SK-N-SH (cell line): ENCODE data around the gene ZNF655. TPM values are rescaled to one million over a fixed set of nuclear protein-coding genes. Genes with fewer than 3 reads are reported as not detected.

ENCODE experiments used
- CTCF ChIA-PET: fragments of 300-600, 350-600 bp; formaldehyde crosslinking; extraction: SDS; loops from one replicate; lab custom pipeline; 2021; lab: Yijun Ruan, JAX
- POLR2A ChIA-PET: fragments of 350-600 bp; sonication (Branson Sonifier 250); formaldehyde crosslinking; extraction: SDS; loops from one replicate; lab custom pipeline; 2020; ENCODE audit warnings: antibody characterized with exemption, inconsistent platforms; lab: Yijun Ruan, JAX
- DNase-seq: peaks from one replicate; pipeline ENCODE4 v3.0.0; 2012
- H2AFZ ChIP-seq: fragments of 200-600 bp; sonication (generic); 2 replicates; pipeline ENCODE4 v1.8.1; 2016; ENCODE audit warnings: antibody characterized with exemption, mild to moderate bottlenecking, low read depth
- H3F3A ChIP-seq: fragments of 200-600 bp; sonication (generic); replicated peaks from 2 replicates; pipeline ENCODE3; 2016; ENCODE audit warnings: antibody characterized with exemption, mild to moderate bottlenecking; ENCODE audit not compliant: insufficient read depth
- H3K27ac ChIP-seq, 2 experiments: fragments of 200-500 bp in 1 of 2; fragments of 200-600 bp in 1 of 2; sonication (Bioruptor generic) in 1 of 2; sonication (generic), shearing (Covaris generic) in 1 of 2; 2 replicates each; pipeline versions ENCODE4 v1.5.1 to v1.6.1; 2014 to 2016; ENCODE audit warnings: low read depth in 2 of 2, inconsistent platforms in 1 of 2, low read length in 1 of 2, mild to moderate bottlenecking in 1 of 2, mixed read lengths in 1 of 2
- H3K27me3 ChIP-seq: fragments of 200-600 bp; sonication (generic), shearing (Covaris generic); 2 replicates; pipeline ENCODE4 v1.6.1; 2016; ENCODE audit warnings: mixed run types; ENCODE audit not compliant: insufficient read depth
- H3K36me3 ChIP-seq, 2 experiments: fragments of 200-500 bp in 1 of 2; fragments of 200-600 bp in 1 of 2; sonication (Bioruptor generic) in 1 of 2; sonication (generic) in 1 of 2; replicated peaks in 1 of 2; 2 replicates each; pipeline versions ENCODE3 to v1.5.1; 2014 to 2016; ENCODE audit warnings: low read length in 1 of 2, mild to moderate bottlenecking in 1 of 2; ENCODE audit not compliant: insufficient read depth in 2 of 2, control insufficient read depth in 1 of 2
- H3K4me1 ChIP-seq, 2 experiments: fragments of 200-500 bp in 1 of 2; fragments of 200-600 bp in 1 of 2; sonication (Bioruptor generic) in 1 of 2; sonication (generic), shearing (Covaris generic) in 1 of 2; 2 replicates each; pipeline versions ENCODE4 v1.5.1 to v1.6.1; 2014 to 2016; ENCODE audit warnings: low read depth in 1 of 2, low read length in 1 of 2, mixed run types in 1 of 2; ENCODE audit not compliant: insufficient read depth in 2 of 2, control insufficient read depth in 1 of 2
- H3K4me2 ChIP-seq: fragments of 200-600 bp; sonication (generic), shearing (Covaris generic); 2 replicates; pipeline ENCODE4 v1.6.1; 2017; ENCODE audit warnings: mixed run types
- H3K4me3 ChIP-seq, 2 experiments: fragments of 200-500 bp in 1 of 2; fragments of 200-600 bp in 1 of 2; sonication (Bioruptor generic) in 1 of 2; sonication (generic), shearing (Covaris generic) in 1 of 2; 2 replicates each; pipeline versions ENCODE4 v1.5.1 to v1.8.1; 2014 to 2016; ENCODE audit warnings: low read depth in 2 of 2, inconsistent platforms in 1 of 2, low read length in 1 of 2, mild to moderate bottlenecking in 1 of 2, mixed read lengths in 1 of 2, moderate library complexity in 1 of 2
- H3K79me2 ChIP-seq: fragments of 200-600 bp; sonication (generic); 2 replicates; pipeline ENCODE4 v1.8.1; 2017; ENCODE audit warnings: mild to moderate bottlenecking; ENCODE audit not compliant: insufficient read depth
- H3K9ac ChIP-seq: fragments of 200-600 bp; sonication (generic); 2 replicates; pipeline ENCODE4 v1.6.1; 2017; ENCODE audit warnings: mixed run types
- H3K9me2 ChIP-seq: fragments of 200-600 bp; sonication (generic); 2 replicates; pipeline ENCODE4 v1.6.1; 2017; ENCODE audit warnings: mixed run types
- H3K9me3 ChIP-seq: fragments of 200-600 bp; sonication (generic); 2 replicates; pipeline ENCODE4 v1.6.1; 2017; ENCODE audit warnings: mixed run types, mild to moderate bottlenecking, moderate library complexity
- H4K20me1 ChIP-seq: fragments of 200-600 bp; sonication (generic); 2 replicates; pipeline ENCODE4 v1.6.1; 2017; ENCODE audit warnings: mild to moderate bottlenecking, mixed run types; ENCODE audit not compliant: insufficient read depth
- FOSL2 ChIP-seq: IDR thresholded peaks from 2 replicates; pipeline ENCODE4 v1.4.0; 2012; ENCODE audit warnings: low read depth, mild to moderate bottlenecking, moderate library complexity, borderline replicate concordance
- FOXJ3 ChIP-seq: sonication (generic); formaldehyde crosslinking; IDR thresholded peaks from 2 replicates; pipeline ENCODE4 v1.5.1; 2020; ENCODE audit warnings: mild to moderate bottlenecking, missing genetic modification reagents
- FOXM1 ChIP-seq: IDR thresholded peaks from 2 replicates; pipeline ENCODE4 v1.4.0; 2012; ENCODE audit warnings: low read depth, mild to moderate bottlenecking
- GABPA ChIP-seq: IDR thresholded peaks from 2 replicates; pipeline ENCODE4 v1.4.0; 2012; ENCODE audit warnings: low read depth, mild to moderate bottlenecking
- JUND ChIP-seq: IDR thresholded peaks from 2 replicates; pipeline ENCODE4 v1.4.0; 2012
- MXI1 ChIP-seq: IDR thresholded peaks from 2 replicates; pipeline ENCODE4 v1.6.1; 2012; ENCODE audit warnings: mild to moderate bottlenecking, low read depth, low read length, improper control_type of control experiment
- NFIC ChIP-seq: IDR thresholded peaks from 2 replicates; pipeline ENCODE4 v1.4.0; 2012; ENCODE audit warnings: borderline replicate concordance
- RAD21 ChIP-seq: IDR thresholded peaks from 2 replicates; pipeline ENCODE4 v1.6.1; 2012; ENCODE audit warnings: mild to moderate bottlenecking, low read length
- SIN3A ChIP-seq: IDR thresholded peaks from 2 replicates; pipeline ENCODE4 v1.6.1; 2012; ENCODE audit warnings: low read depth, mild to moderate bottlenecking, low read length, moderate library complexity, borderline replicate concordance
- SMC3 ChIP-seq: IDR thresholded peaks from 2 replicates; pipeline ENCODE4 v1.6.1; 2012; ENCODE audit warnings: low read depth, low read length, improper control_type of control experiment
- TCF12 ChIP-seq: IDR thresholded peaks from 2 replicates; pipeline ENCODE4 v1.4.0; 2012
- YY1 ChIP-seq: IDR thresholded peaks from 2 replicates; pipeline ENCODE4 v1.4.0; 2012; ENCODE audit warnings: low read depth, mild to moderate bottlenecking
- WGBS: methylation state at CpG from one replicate; pipeline ENCODE4 v1.1.6; 2017; ENCODE audit warnings: low lambda C conversion rate; 5-methylcytosine and 5-hydroxymethylcytosine counted together
- polyA plus RNA-seq, 3 experiments: library from polyadenylated mRNA; depleted of rRNA; stranded (reverse); fragments of >200 nt; gene quantifications; 2 replicates each; pipeline ENCODE4 v1.2.3, GENCODE V29; 2012
- TF ChIP-seq, protein P1 (sequence below): IDR thresholded peaks from 2 replicates; pipeline ENCODE4 v1.4.0; 2012; ENCODE audit warnings: low read depth
- TF ChIP-seq, protein P2 (sequence below): fragments of 150-350 bp; IDR thresholded peaks from 2 replicates; pipeline ENCODE4 v1.6.1; 2017; ENCODE audit warnings: antibody characterized with exemption, low read length, low read depth, borderline replicate concordance
- TF ChIP-seq, protein P3 (sequence below): fragments of 200-600 bp; sonication (generic); IDR thresholded peaks from 2 replicates; pipeline ENCODE4 v1.6.1; 2017; ENCODE audit warnings: antibody characterized with exemption, mild to moderate bottlenecking, moderate library complexity
- TF ChIP-seq, protein P4 (sequence below): IDR thresholded peaks from 2 replicates; pipeline ENCODE4; 2012
- TF ChIP-seq, protein P5 (sequence below): IDR thresholded peaks from 2 replicates; pipeline ENCODE4 v1.4.0; 2012; ENCODE audit warnings: low read depth, borderline replicate concordance
- TF ChIP-seq, protein P6 (sequence below): IDR thresholded peaks from 2 replicates; pipeline ENCODE4 v1.6.1; 2012; ENCODE audit warnings: mild to moderate bottlenecking, low read depth, low read length, moderate library complexity

Gene ZNF655
- polyA plus RNA-seq, 1 of the 3 experiments (the other 2 are of a cell fraction): 113 TPM

DNA sequence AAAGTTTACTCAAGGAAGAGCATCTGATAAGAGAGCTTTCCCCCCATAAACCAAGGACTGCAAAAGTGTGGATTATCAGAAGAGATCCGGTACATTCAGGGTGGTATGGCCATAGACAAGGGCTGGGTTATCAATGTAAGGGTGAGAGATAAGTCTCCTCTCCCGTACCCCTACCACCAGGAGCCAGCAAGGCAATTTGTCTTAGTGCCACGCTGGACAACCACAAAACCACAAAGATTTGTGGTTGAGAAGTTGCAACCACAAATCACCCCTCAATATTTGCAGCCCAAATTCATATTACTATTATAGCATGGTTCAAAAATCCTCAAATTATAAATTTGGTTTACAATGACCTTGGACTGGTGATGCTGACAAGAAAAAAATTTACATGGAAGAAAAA, 56.1 kb downstream of the ZNF655 start:
- peaks cover 26% of the 10 kb centered on the region for H3K79me2 ChIP-seq
- peaks cover 7 to 8% of the 10 kb centered on the region in 2 experiments; a peak in 3 of 4 replicates for H3K4me1 ChIP-seq
- H3K4me2 ChIP-seq: no peak overlapping the region
- H3K36me3 ChIP-seq: peaks cover 14% of the 10 kb centered on the region in 2 experiments
- peaks cover 27% of the 10 kb centered on the region for H3F3A ChIP-seq
- H3K9me2 ChIP-seq: no peaks in the 10 kb centered on the region
- H3K27ac ChIP-seq: no peak overlapping the region
- H3K9ac ChIP-seq: no peak overlapping the region
- no peaks in the 10 kb centered on the region for H4K20me1 ChIP-seq
- DNase-seq: no peak
- H2AFZ ChIP-seq: no peak overlapping the region
- no peaks in the 10 kb centered on the region for H3K27me3 ChIP-seq
- TF ChIP-seq, protein P1, sequence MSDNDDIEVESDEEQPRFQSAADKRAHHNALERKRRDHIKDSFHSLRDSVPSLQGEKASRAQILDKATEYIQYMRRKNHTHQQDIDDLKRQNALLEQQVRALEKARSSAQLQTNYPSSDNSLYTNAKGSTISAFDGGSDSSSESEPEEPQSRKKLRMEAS: no peak
- TF ChIP-seq FOXJ3 (CRISPR knock-in tag) (no peak), TCF12 (no peak), FOSL2 (no peak), JUND (no peak), YY1 (no peak), SMC3 (no peak), FOXM1 (no peak), NFIC (no peak), SIN3A (no peak), RAD21 (no peak), GABPA (no peak)
- TF ChIP-seq, protein P2, sequence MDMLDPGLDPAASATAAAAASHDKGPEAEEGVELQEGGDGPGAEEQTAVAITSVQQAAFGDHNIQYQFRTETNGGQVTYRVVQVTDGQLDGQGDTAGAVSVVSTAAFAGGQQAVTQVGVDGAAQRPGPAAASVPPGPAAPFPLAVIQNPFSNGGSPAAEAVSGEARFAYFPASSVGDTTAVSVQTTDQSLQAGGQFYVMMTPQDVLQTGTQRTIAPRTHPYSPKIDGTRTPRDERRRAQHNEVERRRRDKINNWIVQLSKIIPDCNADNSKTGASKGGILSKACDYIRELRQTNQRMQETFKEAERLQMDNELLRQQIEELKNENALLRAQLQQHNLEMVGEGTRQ: no peak
- TF ChIP-seq, protein P3, sequence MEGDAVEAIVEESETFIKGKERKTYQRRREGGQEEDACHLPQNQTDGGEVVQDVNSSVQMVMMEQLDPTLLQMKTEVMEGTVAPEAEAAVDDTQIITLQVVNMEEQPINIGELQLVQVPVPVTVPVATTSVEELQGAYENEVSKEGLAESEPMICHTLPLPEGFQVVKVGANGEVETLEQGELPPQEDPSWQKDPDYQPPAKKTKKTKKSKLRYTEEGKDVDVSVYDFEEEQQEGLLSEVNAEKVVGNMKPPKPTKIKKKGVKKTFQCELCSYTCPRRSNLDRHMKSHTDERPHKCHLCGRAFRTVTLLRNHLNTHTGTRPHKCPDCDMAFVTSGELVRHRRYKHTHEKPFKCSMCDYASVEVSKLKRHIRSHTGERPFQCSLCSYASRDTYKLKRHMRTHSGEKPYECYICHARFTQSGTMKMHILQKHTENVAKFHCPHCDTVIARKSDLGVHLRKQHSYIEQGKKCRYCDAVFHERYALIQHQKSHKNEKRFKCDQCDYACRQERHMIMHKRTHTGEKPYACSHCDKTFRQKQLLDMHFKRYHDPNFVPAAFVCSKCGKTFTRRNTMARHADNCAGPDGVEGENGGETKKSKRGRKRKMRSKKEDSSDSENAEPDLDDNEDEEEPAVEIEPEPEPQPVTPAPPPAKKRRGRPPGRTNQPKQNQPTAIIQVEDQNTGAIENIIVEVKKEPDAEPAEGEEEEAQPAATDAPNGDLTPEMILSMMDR: no peak
- TF ChIP-seq, protein P4, sequence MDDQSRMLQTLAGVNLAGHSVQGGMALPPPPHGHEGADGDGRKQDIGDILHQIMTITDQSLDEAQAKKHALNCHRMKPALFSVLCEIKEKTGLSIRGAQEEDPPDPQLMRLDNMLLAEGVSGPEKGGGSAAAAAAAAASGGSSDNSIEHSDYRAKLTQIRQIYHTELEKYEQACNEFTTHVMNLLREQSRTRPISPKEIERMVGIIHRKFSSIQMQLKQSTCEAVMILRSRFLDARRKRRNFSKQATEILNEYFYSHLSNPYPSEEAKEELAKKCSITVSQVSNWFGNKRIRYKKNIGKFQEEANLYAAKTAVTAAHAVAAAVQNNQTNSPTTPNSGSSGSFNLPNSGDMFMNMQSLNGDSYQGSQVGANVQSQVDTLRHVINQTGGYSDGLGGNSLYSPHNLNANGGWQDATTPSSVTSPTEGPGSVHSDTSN: no peak
- TF ChIP-seq, all 33 proteins: peak for 0
- ChIA-PET CTCF (interaction anchor here (1.2 to 3.3 kb wide), 4 partner anchors 12 to 89 kb away, joined by 3 to 13 read pairs (median 6); no protein-coding TSS in a partner anchor), POLR2A (no interaction called here)
- Histone ChIP-seq H3K4me3 (no peak overlapping the region), H3K9me3 (no peaks in the 10 kb centered on the region)
- 60% methylated on average over 3 of the region's 3 CpGs for WGBS

DNA sequence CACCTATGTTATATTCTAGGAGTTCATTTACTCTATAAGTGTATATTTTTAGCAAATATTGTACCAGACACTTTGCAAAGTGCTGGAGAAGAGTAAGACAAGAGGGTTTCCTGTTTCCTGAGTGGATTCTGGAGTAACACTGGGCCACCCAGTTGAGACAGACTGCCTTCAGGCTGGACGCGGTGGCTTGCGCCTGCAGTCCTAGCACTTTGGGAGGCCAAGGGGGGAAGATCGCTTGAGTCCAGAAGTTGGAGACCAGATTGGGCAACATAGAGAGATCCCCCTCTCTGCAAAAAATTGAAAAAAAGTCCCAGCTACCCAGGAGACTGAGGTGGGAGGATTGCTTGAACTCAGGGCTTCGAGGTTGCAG, 57.5 kb downstream of the ZNF655 start:
- H3K27me3 ChIP-seq: no peaks in the 10 kb centered on the region
- ChIA-PET CTCF (interaction anchor here (0.6 to 3.3 kb wide), 22 partner anchors 10 to 374 kb away, joined by 3 to 28 read pairs (median 4); partner anchors contain the start of genes CYP3A5, TMEM225B, ZKSCAN5 and ZNF394), POLR2A (interaction anchor here (0.5 to 3.0 kb wide), 9 partner anchors 14 to 1223 kb away, joined by 3 to 18 read pairs (median 10); partner anchors contain the start of genes FAM200A, ZKSCAN5, ZNF394 and ZNF655)
- 96% methylated on average over 5 of the region's 5 CpGs for WGBS
- no peaks in the 10 kb centered on the region for H3K9me2 ChIP-seq
- no peaks in the 10 kb centered on the region for H3K9me3 ChIP-seq
- H3K4me2 ChIP-seq: peak overlapping the region; percentile 85
- no peaks in the 10 kb centered on the region for H4K20me1 ChIP-seq
- peaks cover 26 to 27% of the 10 kb centered on the region in 2 experiments for H3K36me3 ChIP-seq
- peaks cover 7 to 8% of the 10 kb centered on the region in 2 experiments; a peak in 3 of 4 replicates for H3K4me1 ChIP-seq
- H2AFZ ChIP-seq: peak overlapping the region; percentile 99
- peak overlapping the region; percentile 84 to 98 for H3K4me3 ChIP-seq
- peaks cover 27% of the 10 kb centered on the region for H3F3A ChIP-seq
- peaks cover 36% of the 10 kb centered on the region for H3K79me2 ChIP-seq
- H3K27ac ChIP-seq: no peak overlapping the region; a peak in 1 of 4 replicates
- H3K9ac ChIP-seq: peak overlapping the region; percentile 91; the same call in 1 of the 2 replicates
- no peak for DNase-seq
- no peak for TF ChIP-seq NFIC
- TF ChIP-seq TCF12: no peak
- TF ChIP-seq, protein P5, sequence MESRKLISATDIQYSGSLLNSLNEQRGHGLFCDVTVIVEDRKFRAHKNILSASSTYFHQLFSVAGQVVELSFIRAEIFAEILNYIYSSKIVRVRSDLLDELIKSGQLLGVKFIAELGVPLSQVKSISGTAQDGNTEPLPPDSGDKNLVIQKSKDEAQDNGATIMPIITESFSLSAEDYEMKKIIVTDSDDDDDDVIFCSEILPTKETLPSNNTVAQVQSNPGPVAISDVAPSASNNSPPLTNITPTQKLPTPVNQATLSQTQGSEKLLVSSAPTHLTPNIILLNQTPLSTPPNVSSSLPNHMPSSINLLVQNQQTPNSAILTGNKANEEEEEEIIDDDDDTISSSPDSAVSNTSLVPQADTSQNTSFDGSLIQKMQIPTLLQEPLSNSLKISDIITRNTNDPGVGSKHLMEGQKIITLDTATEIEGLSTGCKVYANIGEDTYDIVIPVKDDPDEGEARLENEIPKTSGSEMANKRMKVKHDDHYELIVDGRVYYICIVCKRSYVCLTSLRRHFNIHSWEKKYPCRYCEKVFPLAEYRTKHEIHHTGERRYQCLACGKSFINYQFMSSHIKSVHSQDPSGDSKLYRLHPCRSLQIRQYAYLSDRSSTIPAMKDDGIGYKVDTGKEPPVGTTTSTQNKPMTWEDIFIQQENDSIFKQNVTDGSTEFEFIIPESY: no peak
- TF ChIP-seq MXI1: no peak
- TF ChIP-seq, protein P6, sequence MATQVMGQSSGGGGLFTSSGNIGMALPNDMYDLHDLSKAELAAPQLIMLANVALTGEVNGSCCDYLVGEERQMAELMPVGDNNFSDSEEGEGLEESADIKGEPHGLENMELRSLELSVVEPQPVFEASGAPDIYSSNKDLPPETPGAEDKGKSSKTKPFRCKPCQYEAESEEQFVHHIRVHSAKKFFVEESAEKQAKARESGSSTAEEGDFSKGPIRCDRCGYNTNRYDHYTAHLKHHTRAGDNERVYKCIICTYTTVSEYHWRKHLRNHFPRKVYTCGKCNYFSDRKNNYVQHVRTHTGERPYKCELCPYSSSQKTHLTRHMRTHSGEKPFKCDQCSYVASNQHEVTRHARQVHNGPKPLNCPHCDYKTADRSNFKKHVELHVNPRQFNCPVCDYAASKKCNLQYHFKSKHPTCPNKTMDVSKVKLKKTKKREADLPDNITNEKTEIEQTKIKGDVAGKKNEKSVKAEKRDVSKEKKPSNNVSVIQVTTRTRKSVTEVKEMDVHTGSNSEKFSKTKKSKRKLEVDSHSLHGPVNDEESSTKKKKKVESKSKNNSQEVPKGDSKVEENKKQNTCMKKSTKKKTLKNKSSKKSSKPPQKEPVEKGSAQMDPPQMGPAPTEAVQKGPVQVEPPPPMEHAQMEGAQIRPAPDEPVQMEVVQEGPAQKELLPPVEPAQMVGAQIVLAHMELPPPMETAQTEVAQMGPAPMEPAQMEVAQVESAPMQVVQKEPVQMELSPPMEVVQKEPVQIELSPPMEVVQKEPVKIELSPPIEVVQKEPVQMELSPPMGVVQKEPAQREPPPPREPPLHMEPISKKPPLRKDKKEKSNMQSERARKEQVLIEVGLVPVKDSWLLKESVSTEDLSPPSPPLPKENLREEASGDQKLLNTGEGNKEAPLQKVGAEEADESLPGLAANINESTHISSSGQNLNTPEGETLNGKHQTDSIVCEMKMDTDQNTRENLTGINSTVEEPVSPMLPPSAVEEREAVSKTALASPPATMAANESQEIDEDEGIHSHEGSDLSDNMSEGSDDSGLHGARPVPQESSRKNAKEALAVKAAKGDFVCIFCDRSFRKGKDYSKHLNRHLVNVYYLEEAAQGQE: no peak
- TF ChIP-seq FOSL2: no peak
